NOMO-1 treated with DMSO at 0.1 percent for 48 hours (cell line): ENCODE data around the gene TKTL1.
A peak's percentile ranks its signal among the peaks of the same experiment; 100 is the strongest.

Experiments
- DNase-seq: peaks from one replicate; lab custom pipeline; 2025; ENCODE audit not compliant: unreplicated experiment; lab: John Stamatoyannopoulos, UW

Gene TKTL1

DNA sequence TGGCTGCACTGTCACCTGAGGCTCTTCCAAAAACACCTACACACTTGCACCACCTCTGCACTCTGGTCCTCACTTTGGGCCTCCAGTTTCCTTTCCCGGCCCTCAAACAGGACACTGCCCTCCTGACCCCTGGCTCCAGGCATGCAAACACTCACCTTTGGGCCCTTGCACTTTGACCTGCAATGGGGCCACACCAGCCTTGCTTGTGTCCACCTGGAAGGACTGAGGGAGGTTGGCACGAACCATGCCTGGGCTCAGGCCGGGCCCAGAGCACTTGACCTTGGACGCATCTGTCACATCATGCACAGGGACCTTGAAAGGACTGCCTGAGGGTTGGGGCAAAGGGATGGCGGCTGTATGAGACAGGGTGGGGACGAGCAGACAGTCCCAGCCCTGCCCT is 63.2 kb downstream of the TKTL1 start:
- no peak for DNase-seq

DNA sequence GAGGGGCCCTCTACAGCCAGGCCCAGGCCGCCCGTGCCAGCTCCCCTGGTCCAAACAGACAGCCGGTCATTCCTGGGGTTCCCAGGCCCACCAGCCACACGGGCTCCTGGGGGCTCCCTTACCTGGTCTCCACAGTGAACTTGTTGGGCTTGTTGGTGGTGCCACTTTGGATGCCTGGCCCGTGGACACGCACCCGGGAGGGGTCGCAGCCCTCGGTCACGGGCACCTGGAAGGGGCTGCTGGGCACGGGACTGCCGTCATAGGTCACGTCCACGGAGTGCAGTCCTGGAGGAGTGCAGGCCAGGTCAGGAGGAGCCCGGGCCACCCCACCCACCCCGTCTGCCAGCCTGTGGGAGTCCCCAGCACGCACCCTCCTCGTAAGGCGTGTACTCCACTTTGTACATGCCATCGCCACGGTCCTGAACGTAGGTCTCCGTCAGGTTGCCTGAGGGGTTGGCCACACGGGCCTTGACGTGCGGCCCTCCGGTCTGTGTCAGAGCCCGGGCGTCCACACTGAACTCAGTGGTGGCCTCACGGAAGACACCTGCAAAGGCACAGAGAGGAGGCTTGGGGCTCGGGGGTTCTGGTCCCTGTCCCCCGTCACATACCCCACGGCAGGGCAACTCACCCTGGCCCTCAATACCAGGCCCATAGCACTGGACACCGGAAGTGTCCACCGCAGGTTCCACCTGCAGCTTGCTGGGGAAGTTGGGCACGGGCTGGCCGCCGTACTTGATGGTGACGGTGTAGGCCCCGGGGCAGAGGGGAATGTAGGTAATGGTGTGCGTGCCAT is 64.0 kb downstream of the TKTL1 start:
- no peak for DNase-seq

DNA sequence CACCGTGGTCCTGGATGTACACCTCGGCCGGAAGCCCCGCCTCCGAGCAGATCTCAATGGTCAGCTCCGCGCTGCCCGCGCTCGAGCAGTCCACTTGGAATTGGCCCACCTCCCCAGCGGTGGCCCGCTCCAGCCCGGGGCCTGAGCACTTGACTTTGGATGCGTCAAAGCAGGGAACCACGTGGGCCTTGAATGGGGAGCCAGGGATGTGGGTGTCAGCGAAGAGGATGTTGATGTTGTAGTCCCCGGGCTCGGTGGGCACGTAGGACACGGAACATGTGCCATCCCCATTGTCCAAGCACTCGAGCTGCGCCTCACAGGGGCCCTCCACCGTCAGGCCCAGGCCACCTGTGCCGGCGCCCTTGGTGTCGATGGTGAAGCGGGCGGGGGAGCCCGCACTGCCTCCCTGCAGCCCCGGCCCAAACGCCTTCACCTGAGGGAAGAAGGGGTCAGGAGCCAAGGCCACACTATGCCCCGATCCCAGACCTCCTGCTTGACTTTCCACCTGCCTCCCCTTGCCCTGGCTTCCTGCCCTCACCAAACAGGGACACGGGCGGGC is 64.6 kb downstream of the TKTL1 start:
- no peak for DNase-seq

DNA sequence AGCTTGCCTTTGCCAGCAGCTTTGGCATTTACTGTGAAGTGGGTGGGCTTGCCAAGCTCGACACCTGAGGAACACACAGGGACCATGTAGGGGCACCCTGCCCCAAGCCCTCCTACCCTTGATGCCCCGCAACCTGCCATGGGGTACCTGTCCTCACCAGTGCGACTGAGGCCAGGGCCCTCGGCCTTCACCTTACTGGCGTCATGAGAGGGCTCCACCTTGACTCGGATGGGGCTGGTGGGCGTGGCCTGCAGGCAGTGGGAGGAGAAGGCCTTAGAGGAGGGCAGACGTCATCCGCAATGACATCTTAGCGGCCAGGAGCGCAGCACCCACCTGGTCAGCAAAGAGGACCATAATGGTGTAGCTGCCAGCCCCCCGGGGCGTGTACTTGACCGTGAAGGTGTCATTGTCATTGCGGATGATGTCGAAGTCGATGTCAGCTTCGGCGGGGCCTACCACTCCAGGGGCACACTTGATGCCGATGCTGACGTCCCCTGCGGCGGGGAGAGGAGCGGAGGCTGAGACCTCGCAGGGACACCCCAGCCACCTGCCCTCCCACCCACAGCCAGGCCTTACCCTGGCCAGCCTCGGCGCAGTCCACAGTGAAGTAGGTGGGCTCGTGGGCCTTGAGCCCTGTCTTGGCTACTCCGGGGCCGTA is 66.6 kb downstream of the TKTL1 start:
- DNase-seq: no peak

DNA sequence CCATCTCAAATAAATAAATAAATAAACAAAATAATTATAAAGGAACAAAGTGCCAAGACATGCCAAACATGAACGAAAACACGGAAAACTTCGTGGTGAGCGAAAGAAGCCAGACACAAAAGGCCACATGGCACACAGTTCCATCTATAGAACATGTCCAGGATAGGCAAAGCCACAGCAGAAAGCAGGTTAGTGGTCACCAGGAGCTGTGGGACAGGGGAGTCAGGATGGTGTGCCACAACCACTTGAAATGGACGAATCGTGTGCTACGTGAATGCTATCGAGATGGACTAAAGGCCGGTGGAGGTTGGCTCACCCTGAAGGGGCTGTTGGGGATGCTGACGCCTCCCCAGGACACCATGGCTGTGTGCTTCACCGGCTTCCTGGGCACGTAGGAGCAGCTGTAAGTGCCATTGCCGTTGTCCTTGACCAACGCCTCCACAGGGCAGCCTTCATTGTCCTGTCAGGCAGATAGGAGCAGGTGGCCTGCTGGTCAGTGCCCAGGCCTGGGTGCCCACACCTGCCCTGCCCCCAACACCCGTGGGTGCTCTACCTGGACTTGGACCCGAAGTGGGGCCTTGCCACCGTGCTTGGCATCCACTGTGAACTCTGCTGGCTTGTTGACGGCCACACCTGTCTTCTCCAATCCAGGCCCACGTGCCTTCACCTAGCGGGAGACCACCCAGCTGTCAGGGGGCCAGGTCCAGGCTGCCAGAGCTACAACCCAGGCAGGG is 68.3 kb downstream of the TKTL1 start:
- no peak for DNase-seq

DNA sequence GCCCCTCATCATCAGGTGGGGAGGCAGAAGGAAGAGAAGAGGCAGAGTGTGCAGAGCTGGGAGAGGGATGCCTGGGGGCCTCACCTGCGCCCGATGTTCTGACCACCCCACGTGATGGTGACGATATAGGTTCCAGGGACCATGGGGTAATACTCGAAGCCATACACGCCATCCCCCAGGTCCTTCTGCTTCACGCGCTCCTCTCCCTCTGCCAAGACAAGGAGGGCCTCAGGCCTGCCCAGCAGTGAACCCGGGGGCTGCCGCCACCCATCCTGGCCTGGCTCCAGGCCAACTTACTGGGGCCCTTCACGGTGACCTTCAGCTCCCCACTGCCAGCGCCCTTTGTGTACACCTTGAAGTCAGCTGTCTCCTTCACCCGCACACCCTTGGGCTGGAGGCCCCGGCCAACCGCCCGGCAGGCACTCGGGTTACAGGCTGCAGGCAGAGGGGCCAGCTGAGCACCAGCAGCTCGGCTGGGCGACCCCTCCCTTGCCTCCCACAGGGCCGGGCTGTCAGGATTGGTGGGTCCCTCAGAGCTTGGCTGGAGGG is 69.5 kb downstream of the TKTL1 start:
- DNase-seq: no peak

DNA sequence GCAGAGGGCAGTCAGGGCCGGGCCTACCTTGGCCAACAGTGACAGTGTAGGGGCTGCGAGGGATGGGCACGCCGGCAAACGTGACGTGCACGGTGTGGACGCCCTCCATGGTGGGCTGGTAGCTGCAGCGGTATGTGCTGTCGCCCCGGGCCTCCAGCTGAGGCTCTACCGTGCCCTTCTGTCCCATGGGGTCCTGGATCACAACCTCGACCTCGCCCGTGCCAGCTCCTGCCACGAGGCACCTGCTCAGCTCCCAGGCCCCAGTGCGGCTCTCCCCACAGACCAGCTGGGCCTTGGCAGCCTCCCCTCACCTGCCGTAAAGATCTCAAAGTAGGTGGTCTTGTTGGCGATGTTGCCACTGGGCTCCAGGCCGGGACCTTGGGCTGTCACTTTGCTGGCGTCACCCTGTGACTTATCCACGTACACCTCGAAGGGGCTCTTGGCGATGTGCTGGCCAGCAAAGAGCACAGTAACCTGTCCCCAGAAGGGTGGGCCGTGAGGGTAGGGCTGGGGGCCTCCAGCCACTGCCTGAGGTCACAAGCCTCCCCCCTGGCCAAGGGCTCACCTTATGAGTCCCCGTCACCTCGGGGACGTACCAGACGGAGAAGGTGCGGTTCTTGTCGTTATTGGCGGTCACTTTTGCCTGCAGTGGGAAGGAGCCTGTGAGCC is 70.5 kb downstream of the TKTL1 start:
- DNase-seq: no peak

DNA sequence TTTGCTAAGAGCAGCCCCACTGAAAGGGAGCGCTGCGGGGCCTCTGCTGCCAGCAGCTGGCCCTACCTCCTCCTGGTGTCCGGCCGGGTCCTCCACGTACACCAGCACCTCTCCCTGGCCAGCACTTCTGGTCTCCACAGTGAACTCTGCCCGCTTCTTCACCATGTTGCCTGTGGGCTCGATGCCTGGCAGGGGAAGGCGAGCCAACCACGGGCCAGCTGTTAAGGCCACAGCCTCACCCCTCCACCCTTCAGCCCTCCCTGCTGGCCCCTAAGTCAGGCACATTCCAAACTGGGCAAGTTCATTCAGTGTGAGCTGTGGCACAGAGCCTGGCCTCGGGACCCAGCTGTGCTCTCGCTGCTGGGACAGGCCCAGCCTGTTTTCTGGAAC is 71.1 kb downstream of the TKTL1 start:
- DNase-seq: no peak

DNA sequence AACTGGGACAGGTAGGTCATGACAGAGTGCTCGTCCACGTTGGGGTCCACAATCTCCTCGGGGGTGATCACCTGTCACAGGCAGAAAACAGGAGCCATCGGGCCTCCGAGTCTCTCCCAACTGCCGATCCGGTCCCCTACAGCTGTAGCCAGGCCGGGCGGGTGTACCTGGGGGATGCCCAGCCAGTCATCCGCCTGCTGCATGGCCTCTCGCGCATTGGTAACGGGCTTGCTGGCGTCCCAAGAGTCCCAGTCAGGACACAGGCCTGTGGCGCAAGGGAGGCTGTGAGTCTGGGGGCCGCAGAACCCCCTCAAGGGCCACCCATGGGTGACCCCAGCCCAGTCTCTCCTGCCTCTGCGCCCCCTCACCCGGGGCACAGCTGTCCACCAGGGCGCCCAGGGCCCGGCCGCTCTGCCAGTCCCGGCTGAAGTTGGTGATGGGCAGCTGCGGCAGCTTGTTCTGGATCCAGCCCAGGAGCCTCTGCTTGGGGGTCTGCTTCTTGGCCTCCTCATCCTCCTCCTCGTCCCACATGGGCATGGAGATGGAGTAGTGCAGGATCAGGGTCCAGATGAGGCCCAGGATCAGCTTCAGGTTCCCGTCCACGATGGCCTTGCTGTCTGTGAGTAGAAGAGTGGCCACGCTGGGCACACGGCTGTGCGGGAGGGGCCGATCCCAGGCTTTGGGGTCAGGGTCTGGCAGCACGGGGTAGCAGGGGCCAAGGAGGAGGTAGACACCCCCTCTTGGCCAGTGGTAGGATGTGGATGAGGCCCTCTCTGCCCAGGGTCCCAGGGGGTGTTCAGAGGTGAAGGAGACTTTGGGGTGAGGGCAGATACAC is 72.1 kb downstream of the TKTL1 start:
- DNase-seq: no peak

DNA sequence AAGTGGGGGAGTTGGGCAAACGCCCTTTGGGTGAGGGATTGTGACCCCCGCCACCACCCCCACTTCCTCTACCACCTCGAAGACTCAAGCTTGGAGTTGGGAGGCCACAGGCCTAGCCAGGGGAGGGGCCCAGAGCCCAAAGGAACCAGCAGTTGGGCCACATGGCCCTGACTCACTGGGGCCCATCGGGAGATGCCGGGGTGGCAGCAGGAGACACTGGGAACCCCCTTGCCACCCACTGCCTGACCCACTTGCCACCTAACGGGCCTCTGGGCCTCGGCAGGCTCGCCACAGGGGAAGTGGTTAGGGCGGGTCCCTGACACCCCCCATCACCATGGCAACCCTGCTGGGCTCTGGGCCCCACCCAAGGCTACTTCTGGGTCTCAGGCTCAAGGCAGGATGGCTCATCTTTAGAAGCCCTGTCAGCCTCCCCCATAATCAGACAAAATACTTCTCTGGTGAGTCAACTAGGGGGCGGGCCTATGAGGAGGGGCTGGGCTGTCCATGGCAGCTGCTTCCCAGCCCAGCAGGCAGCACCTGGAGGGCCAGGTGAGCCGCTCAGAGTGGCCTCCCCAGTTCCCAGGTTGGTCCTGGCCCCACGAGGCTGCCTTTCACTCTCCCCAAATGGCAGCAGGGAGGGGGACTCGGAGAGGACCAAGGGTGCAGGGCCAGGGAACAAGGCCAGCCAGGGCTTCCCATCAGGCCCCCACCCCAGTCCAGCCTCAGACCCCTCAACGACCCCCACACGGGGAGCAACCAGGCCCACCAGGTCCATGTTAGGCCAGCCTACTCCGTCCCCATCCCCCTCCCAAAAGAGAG is 73.2 kb downstream of the TKTL1 start:
- peak; percentile 87 for DNase-seq

DNA sequence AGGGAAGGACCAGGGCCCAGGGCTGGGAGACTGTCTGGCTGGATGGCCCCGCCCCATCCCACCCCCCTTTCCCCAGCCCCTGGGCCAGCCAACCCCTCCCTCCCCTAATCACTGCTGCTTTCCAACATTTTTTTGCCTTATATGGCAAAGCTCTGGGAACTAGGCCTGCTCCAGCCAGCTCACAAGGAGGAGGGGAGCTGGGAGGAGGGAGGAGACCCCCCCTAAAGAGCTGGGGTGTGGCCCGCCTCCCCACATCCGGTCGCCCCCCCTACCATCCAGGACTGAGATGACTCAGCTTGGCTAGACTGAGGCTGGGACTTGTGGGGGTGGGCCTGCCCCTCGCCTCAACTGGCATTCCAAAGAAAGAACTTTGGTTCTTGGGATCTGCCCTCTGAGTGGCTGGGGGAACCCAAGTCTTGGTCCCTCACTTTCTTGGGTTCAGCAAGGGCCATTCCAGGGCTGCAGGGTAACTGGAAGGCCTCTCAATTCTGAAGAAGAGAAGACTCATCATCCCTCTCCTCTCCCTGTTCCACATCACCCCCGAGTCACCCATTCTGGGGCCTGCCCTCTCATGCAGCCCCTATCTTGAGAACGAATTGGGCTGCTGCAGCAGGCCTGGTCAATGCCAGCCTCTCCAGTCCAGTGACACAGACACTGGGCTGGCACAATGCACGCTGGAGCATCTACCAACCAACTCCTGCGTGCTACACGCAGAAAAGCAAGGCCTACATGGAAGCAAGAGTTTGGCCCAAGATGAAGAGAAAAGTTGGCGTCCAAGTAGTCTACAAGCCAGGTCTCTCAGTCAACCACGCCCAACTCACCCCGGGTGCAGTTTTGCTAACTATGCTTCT is 74.1 kb downstream of the TKTL1 start:
- peak; percentile 20 for DNase-seq

DNA sequence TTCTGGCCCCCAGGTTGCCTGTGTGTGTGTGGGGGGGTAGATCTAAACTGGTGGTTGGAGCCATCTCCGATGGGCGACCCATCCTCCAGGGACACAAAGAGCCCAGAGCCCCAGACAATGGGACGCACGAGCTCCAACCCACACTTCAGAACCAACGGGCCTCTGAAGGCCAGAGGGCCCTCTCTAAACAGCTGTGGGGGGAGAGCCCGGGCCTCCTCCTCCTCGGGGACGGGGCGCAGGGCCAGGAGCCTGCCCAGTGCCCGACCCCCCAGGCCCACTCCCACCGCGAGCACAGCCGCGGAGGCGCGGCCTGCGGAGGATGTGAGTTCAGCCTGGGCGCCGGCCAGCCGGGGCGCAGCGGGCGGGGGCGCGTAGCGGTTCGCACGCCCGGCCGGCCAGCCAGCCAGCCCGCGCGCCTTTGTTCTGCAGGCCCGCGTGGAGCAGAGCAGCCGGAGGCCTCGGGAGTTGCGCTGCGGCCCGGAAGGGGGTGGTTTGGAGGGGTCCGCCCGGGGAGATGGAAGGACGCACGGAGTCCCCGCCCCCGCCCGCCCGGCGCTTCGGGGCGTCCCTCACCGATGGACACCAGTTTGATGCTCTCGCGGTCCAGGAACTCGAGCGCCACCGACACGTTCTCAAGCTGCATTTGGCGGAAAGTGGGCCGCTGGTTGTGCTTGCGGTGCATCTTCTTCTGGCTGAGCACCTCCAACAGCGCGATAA is 74.9 kb downstream of the TKTL1 start:
- no peak for DNase-seq

DNA sequence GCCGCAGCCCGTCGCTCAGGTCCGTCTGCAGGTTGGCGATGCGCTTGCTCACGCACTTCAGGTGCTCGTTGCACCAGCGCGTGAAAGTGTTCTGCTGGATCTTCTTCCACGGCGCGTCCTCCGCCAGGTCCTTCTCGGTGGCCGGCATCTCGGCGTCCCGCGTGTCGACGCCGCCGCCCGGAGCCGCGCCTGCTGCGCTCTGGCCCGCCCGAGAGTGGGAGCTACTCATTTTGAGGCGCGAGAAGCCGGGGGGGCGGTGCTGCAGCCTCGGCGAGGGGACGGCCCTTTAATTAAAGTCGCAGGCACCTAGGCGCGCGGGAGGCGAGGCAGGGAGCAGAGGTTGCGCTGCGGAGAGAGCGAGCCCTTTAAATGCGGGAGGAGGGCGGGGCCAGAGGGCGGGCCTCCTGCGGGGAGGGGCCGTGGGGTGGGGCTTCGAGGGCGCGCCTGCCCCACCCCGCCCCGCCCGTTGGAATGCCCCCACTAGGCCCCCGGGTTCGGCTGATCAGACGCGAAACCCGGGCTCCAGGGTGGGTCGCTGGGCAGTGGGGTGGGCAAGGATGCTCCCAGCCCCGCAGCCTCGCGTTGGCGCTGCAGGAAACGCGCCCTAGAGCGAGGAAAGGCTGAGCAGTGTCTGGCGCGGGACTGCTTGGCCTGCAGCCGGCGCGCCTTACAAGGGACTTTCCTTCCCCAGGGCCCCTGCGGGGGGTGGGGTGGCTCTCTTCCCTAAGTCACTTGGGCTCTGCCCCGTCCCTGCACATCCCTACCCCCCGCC is 75.6 kb downstream of the TKTL1 start:
- DNase-seq: peak; percentile 87

DNA sequence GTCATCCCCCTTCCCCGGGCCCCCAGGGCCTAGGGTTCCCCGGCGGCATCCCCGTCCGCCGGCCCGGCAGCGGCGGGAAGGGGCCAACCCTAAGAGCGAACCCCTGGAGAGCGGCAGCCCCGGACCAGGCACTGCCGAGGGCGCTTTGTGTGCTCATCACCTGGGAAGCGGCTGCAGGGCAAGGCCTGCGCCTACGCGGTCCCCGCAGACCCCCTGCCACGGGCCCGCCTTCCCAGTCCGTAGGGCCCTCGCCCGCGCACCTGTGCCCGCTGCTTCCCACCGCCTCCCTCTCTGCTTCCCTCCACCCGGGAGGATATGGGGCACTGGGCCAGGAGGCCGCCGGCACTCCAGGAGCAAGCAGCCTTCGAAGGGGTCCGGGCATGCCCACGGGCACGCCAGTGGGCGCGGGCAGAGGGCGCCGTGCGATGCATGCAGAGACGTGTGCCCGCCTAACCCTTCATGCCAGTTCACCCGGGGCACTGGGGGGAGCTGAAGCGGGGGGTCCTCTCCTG is 76.2 kb downstream of the TKTL1 start:
- no peak for DNase-seq

DNA sequence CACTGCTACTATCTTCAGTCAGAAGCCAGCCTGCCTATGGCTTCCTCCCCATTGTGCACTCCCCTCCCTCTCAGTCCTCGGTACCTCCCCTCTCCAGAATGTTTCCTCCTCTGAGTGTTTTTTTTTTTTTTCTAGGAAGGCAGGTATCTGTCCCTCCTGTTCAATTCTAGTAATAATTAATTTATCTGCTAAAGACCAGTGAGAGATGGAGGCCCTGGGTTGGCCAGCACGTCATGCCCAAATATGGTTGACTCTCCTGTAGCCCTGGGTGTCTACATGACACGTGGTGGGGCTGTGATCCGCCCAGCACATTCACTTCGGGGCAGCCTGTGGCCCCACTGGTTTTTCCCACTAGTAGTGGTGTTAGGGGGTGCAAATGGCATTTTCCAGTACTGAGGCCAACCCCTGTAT is 77.0 kb downstream of the TKTL1 start:
- DNase-seq: no peak
